Activated T-cell treated with anti-CD3 and anti-CD28 coated beads for 24 hours (primary cell): ENCODE data around the gene TPO.
"Not testable (repeated sequence)": the region's sequence is repeated elsewhere in the genome, so short reads cannot be mapped to it uniquely, and the experiment has no call there.

Source experiments
- DNase-seq: peaks from one replicate; pipeline ENCODE4 v3.0.0-alpha.2; 2020; ENCODE audit warnings: low read depth

The TPO gene

DNA sequence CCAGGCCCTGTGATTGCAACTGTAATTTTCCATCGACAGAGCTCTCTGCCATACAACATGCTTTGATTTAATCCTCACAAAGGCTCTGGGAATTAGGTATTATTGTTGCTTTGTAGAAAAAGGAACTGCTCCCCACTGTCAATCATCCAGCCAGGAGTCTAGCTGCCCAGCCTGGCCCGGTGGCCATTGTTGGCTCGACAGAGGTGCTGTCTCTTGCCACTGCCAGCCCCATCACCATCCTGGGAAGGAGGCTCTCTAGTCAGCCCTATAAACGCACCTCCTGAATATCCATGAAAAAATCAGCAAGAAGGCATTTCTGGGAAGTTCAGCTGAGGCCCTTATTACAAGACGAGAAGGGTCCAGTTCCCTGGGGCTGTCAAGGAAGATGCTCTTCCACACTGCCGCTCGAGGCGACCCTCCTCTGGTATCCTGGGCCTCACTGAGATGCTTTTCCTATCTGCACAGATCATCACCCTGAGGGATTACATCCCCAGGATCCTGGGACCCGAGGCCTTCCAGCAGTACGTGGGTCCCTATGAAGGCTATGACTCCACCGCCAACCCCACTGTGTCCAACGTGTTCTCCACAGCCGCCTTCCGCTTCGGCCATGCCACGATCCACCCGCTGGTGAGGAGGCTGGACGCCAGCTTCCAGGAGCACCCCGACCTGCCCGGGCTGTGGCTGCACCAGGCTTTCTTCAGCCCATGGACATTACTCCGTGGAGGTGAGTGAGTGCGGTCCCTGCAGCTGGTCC is 71.0 kb downstream of the TPO start:
- DNase-seq, result no peak

DNA sequence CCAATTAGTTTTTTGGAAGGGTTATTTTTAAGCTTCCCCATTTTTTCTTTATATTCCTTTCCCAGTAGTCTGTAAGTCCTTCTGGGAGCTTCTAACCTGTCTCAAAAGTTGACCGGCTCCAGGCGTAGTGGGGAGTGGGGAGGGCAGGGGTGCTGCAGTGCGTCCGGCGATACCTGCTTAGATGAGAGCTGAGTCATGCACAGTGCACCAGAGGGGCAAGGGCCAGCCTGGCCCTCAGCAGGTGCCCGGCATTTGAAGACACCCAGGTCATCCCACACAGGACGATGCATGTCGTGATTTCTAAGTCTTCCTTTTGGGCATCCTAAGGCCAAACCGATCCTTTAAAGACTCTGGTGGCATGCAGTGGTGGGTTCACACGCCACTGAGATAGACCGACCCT is 73.4 kb downstream of the TPO start:
- DNase-seq, result no peak

DNA sequence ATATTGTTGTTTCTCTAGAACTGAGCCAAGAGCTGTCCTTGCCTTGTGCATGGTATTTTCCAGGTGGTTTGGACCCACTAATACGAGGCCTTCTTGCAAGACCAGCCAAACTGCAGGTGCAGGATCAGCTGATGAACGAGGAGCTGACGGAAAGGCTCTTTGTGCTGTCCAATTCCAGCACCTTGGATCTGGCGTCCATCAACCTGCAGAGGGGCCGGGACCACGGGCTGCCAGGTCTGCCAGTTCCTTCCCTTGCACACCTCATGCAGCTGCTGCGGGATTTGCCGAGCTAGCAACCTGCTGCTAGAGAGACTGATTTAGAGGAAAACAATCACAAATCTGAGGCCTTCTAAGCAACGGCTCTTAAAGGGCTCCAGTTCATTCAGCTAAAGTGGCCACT is 74.5 kb downstream of the TPO start:
- no peak for DNase-seq

DNA sequence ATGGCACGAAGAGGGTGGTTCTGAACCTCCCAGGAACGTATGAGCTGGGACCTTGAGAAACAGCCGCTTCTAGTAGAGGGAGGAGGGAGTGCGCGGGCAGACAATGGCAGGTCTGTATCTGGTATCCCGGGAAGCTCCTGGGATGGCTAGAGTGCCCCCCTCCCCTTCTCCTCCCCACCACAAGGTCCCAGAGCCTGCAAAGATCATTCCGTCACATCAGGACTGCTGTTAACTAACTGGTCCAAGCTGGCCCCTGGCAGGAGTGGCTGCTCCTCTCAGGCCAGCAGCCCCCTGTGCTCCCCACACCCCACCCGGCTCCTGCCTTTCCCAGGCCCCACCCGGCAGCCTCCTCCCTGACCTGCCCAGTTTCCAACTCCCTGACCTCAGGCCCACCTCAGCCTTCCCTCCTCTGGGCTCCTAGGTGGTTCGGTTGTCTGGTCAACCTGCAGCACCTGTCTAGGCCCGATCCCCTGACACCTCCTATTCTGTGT is 75.0 kb downstream of the TPO start:
- DNase-seq, result no peak

GRCh38 chr2:1488851-1489250 is 75.6 kb downstream of the TPO start:
- DNase-seq, result no peak

DNA sequence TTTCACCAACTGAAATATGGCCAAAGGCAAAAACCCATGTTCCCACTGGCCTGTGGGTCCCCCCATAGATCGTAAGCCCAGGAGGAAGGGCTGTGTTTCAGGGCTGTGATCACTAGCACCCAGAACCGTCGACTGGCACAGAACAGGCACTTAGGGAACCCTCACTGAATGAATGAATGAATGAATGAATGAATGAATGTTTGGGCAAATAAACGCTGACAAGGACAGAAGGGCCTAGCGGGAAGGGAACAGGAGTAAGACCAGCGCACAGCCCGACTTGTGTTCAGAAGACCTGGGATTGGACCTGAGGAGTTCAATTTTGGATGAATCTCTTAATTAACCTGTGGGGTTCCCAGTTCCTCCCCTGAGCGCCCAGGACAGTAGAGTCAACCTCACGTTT is 76.2 kb downstream of the TPO start:
- no peak for DNase-seq

GRCh38 chr2:1490381-1490780 is 77.1 kb downstream of the TPO start:
- not testable (repeated sequence) for DNase-seq

GRCh38 chr2:1491751-1492150 is 78.5 kb downstream of the TPO start:
- DNase-seq, result no peak

- DNase-seq, result not testable (repeated sequence)
These were observed 79.0 kb downstream of the TPO start for GRCh38 chr2:1492231-1492630.

DNA sequence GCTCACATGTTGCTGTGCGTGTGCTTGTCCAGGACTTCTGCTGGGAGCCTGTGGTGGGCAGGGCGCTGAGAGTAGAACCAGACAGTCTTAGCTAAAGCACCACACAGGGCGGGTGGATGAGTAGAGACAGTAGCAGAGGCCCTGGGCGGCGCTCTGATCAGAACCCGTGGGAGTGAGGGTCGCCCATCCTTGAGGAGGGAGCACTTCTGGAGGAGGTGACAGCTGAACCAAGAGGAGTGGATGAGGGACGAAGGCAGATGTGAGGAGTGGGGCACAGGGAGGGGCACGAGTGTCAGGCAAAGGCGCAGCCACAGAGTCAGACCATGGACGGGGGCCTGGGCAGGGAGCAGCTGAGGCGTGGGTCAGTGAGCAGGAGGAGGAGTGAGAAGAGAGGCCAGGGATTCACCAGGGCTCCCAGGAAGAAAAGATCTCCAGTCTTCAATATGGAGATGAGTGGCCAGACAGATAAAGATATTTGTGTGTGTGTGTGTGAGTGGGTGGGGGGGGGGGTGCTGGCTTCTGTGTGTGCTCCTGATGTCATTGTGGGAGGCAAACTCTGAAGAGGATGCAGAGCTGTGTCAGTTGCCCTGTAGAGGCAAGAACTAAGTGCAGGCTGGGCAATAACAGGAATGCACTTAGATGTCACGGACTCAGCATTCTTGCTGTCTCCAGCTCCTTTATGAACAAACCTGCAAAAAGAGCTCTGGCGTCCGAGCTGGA is 79.6 kb downstream of the TPO start:
- no peak for DNase-seq

- DNase-seq, result no peak
These were observed 80.3 kb downstream of the TPO start for GRCh38 chr2:1493431-1494126.

GRCh38 chr2:1494257-1494656 is 81.0 kb downstream of the TPO start:
- DNase-seq, result no peak

DNA sequence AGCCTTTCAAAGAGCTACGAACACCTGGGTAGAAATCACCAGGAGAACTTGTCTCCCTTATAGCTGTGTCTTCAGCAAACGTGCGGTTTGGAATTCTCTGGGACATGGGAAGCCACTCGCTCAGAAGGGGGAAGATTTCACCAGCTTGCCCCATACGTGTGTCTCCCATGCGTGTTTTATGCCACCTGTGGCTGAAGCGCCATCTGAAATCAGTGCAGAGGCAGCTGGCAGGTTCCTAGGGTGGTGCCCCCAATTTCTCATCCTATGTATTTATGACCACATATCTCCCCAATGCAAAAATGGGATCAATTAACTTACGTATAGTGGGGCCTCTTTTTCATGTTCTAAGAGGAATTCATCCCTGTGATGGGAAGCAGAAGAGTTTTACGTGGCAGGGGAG is 81.6 kb downstream of the TPO start:
- no peak for DNase-seq

- no peak for DNase-seq
These were observed 82.6 kb downstream of the TPO start for GRCh38 chr2:1495676-1496358.

GRCh38 chr2:1496359-1496821 is 83.1 kb downstream of the TPO start:
- DNase-seq, result no peak

GRCh38 chr2:1497122-1497611 is 83.9 kb downstream of the TPO start:
- DNase-seq, result no peak

GRCh38 chr2:1498176-1498575 is 84.9 kb downstream of the TPO start:
- no peak for DNase-seq

- DNase-seq, result no peak
These were observed 86.0 kb downstream of the TPO start for GRCh38 chr2:1499033-1499795.

DNA sequence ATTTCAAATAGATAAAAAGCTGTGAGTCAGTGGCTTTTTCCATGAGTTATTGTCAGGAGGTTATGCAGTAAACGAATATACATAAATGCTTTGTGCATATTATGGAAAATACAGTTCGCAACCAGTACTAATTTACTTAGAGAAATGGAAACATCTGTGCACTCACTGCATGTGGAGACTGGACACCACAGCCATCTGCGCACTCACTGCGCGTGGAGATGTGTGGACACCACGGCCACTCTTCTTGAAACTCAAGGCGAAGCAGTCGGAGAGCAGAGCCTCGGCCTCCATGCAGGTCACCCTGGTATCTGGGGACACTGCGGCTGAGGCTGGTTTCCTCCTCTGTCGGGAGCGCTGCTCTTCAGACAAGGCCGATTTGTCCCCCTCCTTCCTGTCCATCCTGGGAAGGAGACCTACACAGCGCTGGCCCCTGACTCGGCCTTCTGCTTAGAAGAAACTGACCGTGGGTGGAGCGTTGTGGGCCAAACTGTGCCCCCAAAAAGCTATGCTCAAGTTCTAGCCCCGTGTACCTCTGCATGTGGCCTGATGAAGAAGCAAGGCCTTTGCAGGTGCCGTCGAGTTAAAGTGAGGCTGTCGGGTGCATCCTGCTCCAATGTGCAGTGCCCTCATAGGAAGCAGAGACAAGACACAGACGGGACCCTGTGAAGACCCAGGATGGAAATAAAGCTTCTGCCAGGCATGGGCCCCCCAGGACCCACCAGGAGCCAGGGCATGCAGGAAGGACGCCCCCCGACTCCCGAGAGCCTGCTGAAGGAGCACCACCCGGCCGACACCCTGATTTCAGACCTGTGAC is 88.0 kb downstream of the TPO start:
- no peak for DNase-seq

GRCh38 chr2:1501991-1502390 is 88.7 kb downstream of the TPO start:
- DNase-seq, result no peak
